Measurements from ENCODE around the gene POMT2. TPM values are rescaled to one million over a fixed set of nuclear protein-coding genes. Genes with fewer than 3 reads are reported as not detected.

POMT2 gene
- total RNA-seq, 1 donor from 2014 or later = 41.5 TPM

- Mint-ChIP-seq H3K4me3 (ENCODE audit: unreplicated experiment) (no peak overlapping the region), H3K36me3 (ENCODE audit: unreplicated experiment) (no peaks in the 10 kb centered on the region), H3K4me1 (ENCODE audit: low read depth, unreplicated experiment) (peaks cover 4% of the 10 kb centered on the region), H3K27ac (ENCODE audit: unreplicated experiment) (no peak overlapping the region), H3K27me3 (ENCODE audit: unreplicated experiment) (peaks cover 2% of the 10 kb centered on the region), H3K9me3 (ENCODE audit: unreplicated experiment) (peaks cover 5% of the 10 kb centered on the region)
- TF ChIP-seq CTCF (IDR thresholded peaks at IDR 0.05; ENCODE audit: partially characterized antibody, unreplicated experiment) = no peak
- no peak for DNase-seq
These were observed 4.4 kb upstream of the POMT2 start for GRCh38 chr14:77324816-77325745.

- TF ChIP-seq CTCF (IDR thresholded peaks at IDR 0.05; ENCODE audit: partially characterized antibody, unreplicated experiment) = no peak
- H3K36me3 Mint-ChIP-seq (ENCODE audit: unreplicated experiment) = no peaks in the 10 kb centered on the region
- H3K4me3 Mint-ChIP-seq (ENCODE audit: unreplicated experiment) = no peak overlapping the region
- H3K27ac Mint-ChIP-seq (ENCODE audit: unreplicated experiment) = no peak overlapping the region
- H3K4me1 Mint-ChIP-seq (ENCODE audit: low read depth, unreplicated experiment) = peaks cover 4% of the 10 kb centered on the region
- no peak for DNase-seq
- H3K9me3 Mint-ChIP-seq (ENCODE audit: unreplicated experiment) = peaks cover 8% of the 10 kb centered on the region
- peaks cover 4% of the 10 kb centered on the region for H3K27me3 Mint-ChIP-seq (ENCODE audit: unreplicated experiment)
These were observed 3.6 kb upstream of the POMT2 start for GRCh38 chr14:77324289-77324688.

- H3K36me3 Mint-ChIP-seq (ENCODE audit: unreplicated experiment) = no peaks in the 10 kb centered on the region
- peaks cover 8% of the 10 kb centered on the region for H3K9me3 Mint-ChIP-seq (ENCODE audit: unreplicated experiment)
- no peak overlapping the region for H3K27ac Mint-ChIP-seq (ENCODE audit: unreplicated experiment)
- DNase-seq = no peak
- no peak for TF ChIP-seq CTCF (IDR thresholded peaks at IDR 0.05; ENCODE audit: partially characterized antibody, unreplicated experiment)
- peaks cover 4% of the 10 kb centered on the region for H3K4me1 Mint-ChIP-seq (ENCODE audit: low read depth, unreplicated experiment)
- H3K4me3 Mint-ChIP-seq (ENCODE audit: unreplicated experiment) = no peak overlapping the region
- H3K27me3 Mint-ChIP-seq (ENCODE audit: unreplicated experiment) = peaks cover 4% of the 10 kb centered on the region
These were observed 2.9 kb upstream of the POMT2 start for GRCh38 chr14:77323571-77323970.

- H3K4me1 Mint-ChIP-seq (ENCODE audit: low read depth, unreplicated experiment) = peaks cover 4% of the 10 kb centered on the region
- H3K27ac Mint-ChIP-seq (ENCODE audit: unreplicated experiment) = no peak overlapping the region
- H3K27me3 Mint-ChIP-seq (ENCODE audit: unreplicated experiment) = peaks cover 4% of the 10 kb centered on the region
- H3K9me3 Mint-ChIP-seq (ENCODE audit: unreplicated experiment) = peaks cover 8% of the 10 kb centered on the region
- TF ChIP-seq CTCF (IDR thresholded peaks at IDR 0.05; ENCODE audit: partially characterized antibody, unreplicated experiment) = no peak
- no peaks in the 10 kb centered on the region for H3K36me3 Mint-ChIP-seq (ENCODE audit: unreplicated experiment)
- H3K4me3 Mint-ChIP-seq (ENCODE audit: unreplicated experiment) = no peak overlapping the region
- DNase-seq = no peak
These were observed 2.3 kb upstream of the POMT2 start for GRCh38 chr14:77322951-77323350.

- Mint-ChIP-seq H3K27ac (ENCODE audit: unreplicated experiment) (peak overlapping the region; percentile 30), H3K9me3 (ENCODE audit: unreplicated experiment) (peaks cover 8% of the 10 kb centered on the region), H3K4me1 (ENCODE audit: low read depth, unreplicated experiment) (peaks cover 4% of the 10 kb centered on the region), H3K4me3 (ENCODE audit: unreplicated experiment) (peak overlapping the region; percentile 95), H3K36me3 (ENCODE audit: unreplicated experiment) (no peaks in the 10 kb centered on the region), H3K27me3 (ENCODE audit: unreplicated experiment) (peaks cover 4% of the 10 kb centered on the region)
- no peak for TF ChIP-seq CTCF (IDR thresholded peaks at IDR 0.05; ENCODE audit: partially characterized antibody, unreplicated experiment)
- DNase-seq = no peak
These were observed 1.7 kb upstream of the POMT2 start for GRCh38 chr14:77322250-77322902.

All from glutamatergic neuron (in vitro differentiated cells).